ACHN (cell line): ENCODE measurements around the gene ARV1.
"Not testable (repeated sequence)": the region's sequence is repeated elsewhere in the genome, so short reads cannot be mapped to it uniquely, and the experiment has no call there.

ENCODE experiments used
- DNase-seq: peaks from one replicate; pipeline ENCODE4 v3.0.0-alpha.2; 2015
- in situ Hi-C: cut with HindIII; loops from 2 replicates; pipeline ENCODE4 v1.10.0; 2017; ENCODE audit warnings: low sequenced_read_pairs, low pct_ligation_motif_present, low pct_unique_long_range_greater_than_20kb

ARV1 gene

GRCh38 chr1:231036416-231036815 is 57.5 kb downstream of the ARV1 start:
- DNase-seq, result no peak
- in situ Hi-C loops, result no loop called here

DNA sequence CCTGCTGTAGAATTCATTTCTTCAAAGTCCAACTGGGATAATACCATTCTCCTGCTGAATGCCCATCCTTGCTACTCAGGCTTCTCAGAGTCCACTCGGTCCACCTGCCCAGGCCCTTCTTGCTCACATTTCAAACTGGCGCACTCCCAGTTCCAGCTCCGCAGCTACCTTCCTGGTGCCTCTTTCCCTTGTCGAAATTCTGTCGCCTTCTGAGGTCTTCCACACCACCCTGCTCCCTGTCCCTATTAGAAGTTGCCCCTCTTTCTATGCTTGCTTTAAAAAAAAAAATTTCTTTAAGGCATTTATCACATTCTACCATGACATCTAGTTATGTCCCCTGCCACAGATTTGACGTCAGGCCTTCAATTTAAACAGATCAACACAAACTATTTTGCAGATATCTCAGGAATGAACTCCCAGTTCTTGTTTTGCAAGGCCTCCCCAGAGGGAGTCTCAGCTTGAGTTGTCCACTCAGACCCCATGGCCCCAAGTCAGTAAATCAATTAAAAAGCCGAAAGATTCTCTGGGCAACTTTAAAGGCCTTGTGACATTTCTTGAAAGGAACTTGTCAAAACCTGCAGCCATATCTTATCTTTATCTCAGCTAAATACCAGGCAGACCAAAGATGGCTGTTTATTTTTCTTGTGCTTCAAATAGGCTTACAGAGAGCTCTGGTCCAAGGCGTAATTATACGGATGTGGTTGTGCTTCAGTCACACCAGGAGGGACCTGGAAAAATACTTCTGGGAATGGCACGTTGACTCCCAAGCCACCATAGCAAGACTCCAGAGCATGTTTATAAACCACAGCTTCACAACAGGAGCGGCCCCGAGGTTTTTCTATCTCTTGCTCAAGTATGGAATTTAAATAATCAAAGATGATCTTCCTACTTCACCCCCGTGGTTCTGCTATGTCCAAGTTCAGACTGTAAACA is 59.0 kb downstream of the ARV1 start:
- in situ Hi-C loops, result no loop called here
- no peak for DNase-seq

GRCh38 chr1:231039161-231040018 is 60.5 kb downstream of the ARV1 start:
- in situ Hi-C loops, result no loop called here
- DNase-seq, result peak; percentile 53

- DNase-seq, result peak; percentile 49
- in situ Hi-C loops, result no loop called here
Measured at GRCh38 chr1:231040019-231040799, 61.3 kb downstream of the ARV1 start, which contains the start of gene FAM89A. TSS of gene FAM89A (minus strand) at chr1:231040254. CDS start at chr1:231040211, 43 bp downstream.

DNA sequence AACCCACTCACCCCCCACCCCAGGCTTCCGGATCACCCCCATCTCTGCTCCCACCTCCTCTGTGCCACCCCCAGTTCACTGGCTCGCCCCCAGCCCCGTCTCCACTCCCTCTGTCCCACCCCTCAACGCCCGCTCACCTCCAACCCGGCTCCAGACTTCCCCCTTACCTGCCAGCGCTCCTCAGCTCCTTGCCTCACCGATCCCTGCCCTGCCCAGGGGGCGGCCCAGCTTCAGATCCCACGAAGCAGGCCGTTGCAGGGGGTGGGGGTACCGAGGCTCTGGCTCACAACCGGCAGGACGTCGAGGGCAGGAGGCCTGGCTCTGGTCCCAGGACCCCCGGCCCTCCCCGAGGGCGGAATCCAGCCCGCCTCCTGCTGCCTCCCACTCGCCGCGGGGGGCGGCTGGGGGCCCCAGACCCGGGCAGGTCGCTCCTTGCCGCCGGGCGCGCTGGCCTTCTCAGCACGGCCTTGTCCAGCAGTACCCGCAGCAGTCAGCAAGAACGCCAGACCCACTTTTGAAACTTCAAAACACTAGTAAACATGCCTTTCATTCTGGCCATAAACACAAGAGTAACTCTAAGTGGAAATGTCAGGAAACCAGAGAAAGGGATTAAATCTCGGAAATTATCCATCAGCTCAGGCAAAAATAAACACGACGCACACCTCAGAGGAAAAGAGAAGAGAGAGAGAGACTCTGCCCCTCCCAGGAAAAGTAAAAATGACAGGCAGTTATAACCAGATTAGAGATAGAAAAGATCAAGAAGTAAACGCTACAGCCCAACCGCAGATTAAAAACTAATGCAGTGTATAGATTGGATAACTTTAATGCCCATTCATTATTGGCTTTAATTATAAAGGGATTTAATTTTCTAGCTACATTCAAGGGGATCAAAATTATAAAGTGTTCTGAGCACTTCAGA is 62.2 kb downstream of the ARV1 start:
- no peak for DNase-seq
- in situ Hi-C loops, result no loop called here

DNA sequence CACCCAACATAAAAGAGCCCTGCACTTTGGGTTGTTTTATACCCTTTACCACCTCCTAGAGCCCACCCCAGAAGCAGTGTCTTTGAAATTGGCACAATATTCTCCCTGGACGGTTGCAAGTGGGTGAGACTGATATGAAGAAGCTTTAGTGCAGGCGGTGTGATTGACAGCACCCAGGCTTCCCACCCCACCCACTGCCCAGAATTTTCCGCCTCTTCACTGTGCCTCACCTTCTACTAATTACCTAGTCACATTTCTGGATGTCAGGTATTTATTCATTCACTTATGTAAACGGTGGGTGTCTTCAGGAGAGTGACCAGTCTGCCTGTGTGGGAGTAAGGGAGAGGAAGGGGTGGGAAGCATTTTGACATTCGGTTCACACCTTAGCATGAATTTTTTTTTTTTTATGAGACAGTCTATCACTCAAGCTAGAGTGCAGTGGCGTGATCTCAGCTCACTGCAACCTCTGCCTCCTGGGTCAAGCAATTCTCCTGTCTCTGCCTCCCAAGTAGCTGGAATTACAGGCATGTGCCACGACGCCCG is 62.9 kb downstream of the ARV1 start:
- in situ Hi-C loops, result no loop called here
- DNase-seq, result no peak

DNA sequence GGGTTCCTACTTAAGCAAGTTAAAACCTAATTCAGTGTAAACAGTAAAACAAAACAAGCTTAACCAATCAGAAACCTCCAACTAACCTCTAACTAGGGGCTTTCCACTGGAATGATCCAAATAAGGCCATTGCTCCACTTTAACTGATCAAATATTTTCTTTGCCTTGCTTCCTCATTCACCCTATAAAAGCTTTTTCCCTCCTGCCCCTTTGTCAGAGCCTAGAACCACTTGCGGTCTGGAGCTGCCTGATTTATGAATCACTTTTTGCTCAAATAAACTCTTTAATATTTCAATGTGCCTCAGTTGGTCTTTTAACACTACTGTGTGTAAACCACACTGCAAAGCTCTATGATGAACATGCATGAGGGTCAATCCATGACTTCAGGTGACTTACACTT is 65.7 kb downstream of the ARV1 start:
- in situ Hi-C loops, result no loop called here
- DNase-seq, result no peak

GRCh38 chr1:231045286-231045685 is 66.4 kb downstream of the ARV1 start:
- in situ Hi-C loops, result no loop called here
- no peak for DNase-seq

GRCh38 chr1:231045921-231046729 is 67.2 kb downstream of the ARV1 start:
- DNase-seq, in situ Hi-C loops: not testable (repeated sequence)

GRCh38 chr1:231046730-231047395 is 68.0 kb downstream of the ARV1 start:
- DNase-seq, result no peak

DNA sequence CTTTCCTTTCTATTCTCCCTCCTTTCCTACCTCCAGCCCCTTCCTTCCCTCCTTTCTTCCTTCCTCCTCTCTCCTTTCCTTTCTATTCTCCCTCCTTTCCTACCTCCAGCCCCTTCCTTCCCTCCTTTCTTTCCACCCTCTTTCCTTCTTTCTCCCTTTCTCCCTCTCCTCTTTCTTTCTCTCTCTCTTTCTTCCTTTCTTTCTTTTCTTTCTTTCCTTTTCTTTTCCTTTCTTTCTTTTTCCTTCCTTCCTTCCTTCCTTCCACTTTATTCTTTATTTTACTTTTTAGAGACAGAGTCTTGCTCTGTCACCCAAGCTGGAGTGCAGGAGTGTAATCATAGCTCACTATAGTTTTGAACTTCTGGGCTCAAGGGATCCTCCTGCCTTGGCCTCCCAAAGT is 68.6 kb downstream of the ARV1 start:
- in situ Hi-C loops, DNase-seq: not testable (repeated sequence)

More at GRCh38 chr1:231046730-231047395, 68.0 kb downstream of the ARV1 start:
- in situ Hi-C loops, result no loop called here

- in situ Hi-C loops, DNase-seq: not testable (repeated sequence)
Measured at GRCh38 chr1:231048419-231048818, 69.5 kb downstream of the ARV1 start.

- in situ Hi-C loops, result no loop called here
- no peak for DNase-seq
Measured at GRCh38 chr1:231049121-231049979, 70.5 kb downstream of the ARV1 start.
